HepG2 (cell line): ENCODE results near the gene MTSS2. TPM values are rescaled to one million over a fixed set of nuclear protein-coding genes. Genes with fewer than 3 reads are reported as not detected.

Experiments used
- AKAP8 ChIP-seq: sonication (generic); formaldehyde crosslinking; IDR thresholded peaks from 2 replicates; pipeline ENCODE4 v1.5.1; 2020; ENCODE audit warnings: mild to moderate bottlenecking, missing genetic modification reagents
- DMTF1 ChIP-seq: sonication (generic); formaldehyde crosslinking; IDR thresholded peaks from 2 replicates; pipeline ENCODE4 v1.4.0; 2020; ENCODE audit warnings: mild to moderate bottlenecking, missing genetic modification reagents
- HOXD1 ChIP-seq: sonication (generic); formaldehyde crosslinking; IDR thresholded peaks from 2 replicates; pipeline ENCODE4 v1.5.0; 2020; ENCODE audit warnings: missing genetic modification reagents
- ISL2 ChIP-seq: sonication (generic); formaldehyde crosslinking; IDR thresholded peaks from 2 replicates; pipeline ENCODE4 v1.5.0; 2020; ENCODE audit warnings: missing genetic modification reagents
- MXI1 ChIP-seq: IDR thresholded peaks from 3 replicates; pipeline ENCODE4 v1.6.1; 2012; ENCODE audit warnings: low read depth, low read length, inconsistent platforms, borderline replicate concordance
- PCBP1 ChIP-seq: fragments of 200-400 bp; formaldehyde crosslinking; IDR thresholded peaks from 2 replicates; pipeline ENCODE4 v1.6.1; 2017; ENCODE audit warnings: mild to moderate bottlenecking, low read depth, low read length, borderline replicate concordance
- PRDM10 ChIP-seq: sonication (generic); formaldehyde crosslinking; IDR thresholded peaks from 2 replicates; pipeline ENCODE4 v1.4.0; 2020; ENCODE audit warnings: low read depth, missing genetic modification reagents
- SNAI1 ChIP-seq: sonication (generic); formaldehyde crosslinking; IDR thresholded peaks from 2 replicates; pipeline ENCODE4 v1.5.0; 2020; ENCODE audit warnings: mild to moderate bottlenecking, missing genetic modification reagents, borderline replicate concordance
- ZBTB8A ChIP-seq: sonication (generic); formaldehyde crosslinking; IDR thresholded peaks from 2 replicates; pipeline ENCODE4 v1.4.0; 2020; ENCODE audit warnings: mild to moderate bottlenecking, low read depth, missing genetic modification reagents, borderline replicate concordance
- ZFP1 ChIP-seq: IDR thresholded peaks from 2 replicates; pipeline ENCODE4 v1.6.1; 2016
- ZFYVE20 ChIP-seq: sonication (generic); formaldehyde crosslinking; IDR thresholded peaks from 2 replicates; pipeline ENCODE4 v1.8.0; 2023; ENCODE audit warnings: low read depth, mild to moderate bottlenecking, moderate library complexity, missing genetic modification reagents, borderline replicate concordance
- ZNF160 ChIP-seq: sonication (generic); formaldehyde crosslinking; IDR thresholded peaks from 2 replicates; pipeline ENCODE4 v1.8.0; 2022; ENCODE audit warnings: mild to moderate bottlenecking, inconsistent platforms, missing genetic modification reagents
- ZNF205 ChIP-seq: IDR thresholded peaks from 2 replicates; pipeline ENCODE4 v1.6.1; 2018; ENCODE audit warnings: missing biosample characterization, missing genetic modification reagents
- ZNF562 ChIP-seq: sonication (generic); formaldehyde crosslinking; IDR thresholded peaks from 2 replicates; pipeline ENCODE4 v1.8.0; 2022; ENCODE audit warnings: missing genetic modification reagents, borderline replicate concordance
- polyA plus RNA-seq, 8 experiments: library from polyadenylated mRNA; depleted of rRNA in 3 of 8; stranded (reverse) in 7 of 8; unstranded in 1 of 8; fragments of >200 nt; fragmentation: Illumina TruSeq in 4 of 8; extraction: Trizol in 4 of 8; gene quantifications; 2 replicates each; pipeline versions ENCODE4 v1.2.1 to v1.2.3, GENCODE V29; 2011 to 2016; ENCODE audit warnings: low read depth in 4 of 8, missing spikeins in 1 of 8, mixed read lengths in 1 of 8; ENCODE audit not compliant: insufficient read depth in 1 of 8
- total RNA-seq, 5 experiments: library from RNA; depleted of rRNA; stranded (reverse); fragments of >200 nt; fragmentation: Illumina TruSeq; extraction: Trizol; gene quantifications; 2 replicates each; pipeline ENCODE4 v1.2.3, GENCODE V29; 2016; ENCODE audit warnings: low read depth in 1 of 5
- TF ChIP-seq, protein P1 (sequence below): sonication (generic); formaldehyde crosslinking; IDR thresholded peaks from 2 replicates; pipeline ENCODE4 v1.4.0; 2020; ENCODE audit warnings: missing genetic modification reagents
- TF ChIP-seq, protein P2 (sequence below): sonication (generic); formaldehyde crosslinking; IDR thresholded peaks from 2 replicates; pipeline ENCODE4 v1.8.0; 2023; ENCODE audit warnings: mild to moderate bottlenecking, missing genetic modification reagents

Gene MTSS2
- total and polyA plus RNA-seq, 2 of the 13 experiments (the other 11 are each of a cell fraction or from before 2014, with no cell fraction given): 132 to 242 TPM

- TF ChIP-seq ZNF562 (CRISPR knock-in tag): no peak
- TF ChIP-seq PRDM10 (CRISPR knock-in tag): peak; percentile 95
- TF ChIP-seq HOXD1 (CRISPR knock-in tag): peak; percentile 45; the same call in 1 of the 2 replicates
- peak; percentile 32 for TF ChIP-seq ZNF205
- peak; percentile 77; the same call in 2 of the 3 replicates for TF ChIP-seq MXI1
- TF ChIP-seq DMTF1: no peak
- TF ChIP-seq, protein P1, sequence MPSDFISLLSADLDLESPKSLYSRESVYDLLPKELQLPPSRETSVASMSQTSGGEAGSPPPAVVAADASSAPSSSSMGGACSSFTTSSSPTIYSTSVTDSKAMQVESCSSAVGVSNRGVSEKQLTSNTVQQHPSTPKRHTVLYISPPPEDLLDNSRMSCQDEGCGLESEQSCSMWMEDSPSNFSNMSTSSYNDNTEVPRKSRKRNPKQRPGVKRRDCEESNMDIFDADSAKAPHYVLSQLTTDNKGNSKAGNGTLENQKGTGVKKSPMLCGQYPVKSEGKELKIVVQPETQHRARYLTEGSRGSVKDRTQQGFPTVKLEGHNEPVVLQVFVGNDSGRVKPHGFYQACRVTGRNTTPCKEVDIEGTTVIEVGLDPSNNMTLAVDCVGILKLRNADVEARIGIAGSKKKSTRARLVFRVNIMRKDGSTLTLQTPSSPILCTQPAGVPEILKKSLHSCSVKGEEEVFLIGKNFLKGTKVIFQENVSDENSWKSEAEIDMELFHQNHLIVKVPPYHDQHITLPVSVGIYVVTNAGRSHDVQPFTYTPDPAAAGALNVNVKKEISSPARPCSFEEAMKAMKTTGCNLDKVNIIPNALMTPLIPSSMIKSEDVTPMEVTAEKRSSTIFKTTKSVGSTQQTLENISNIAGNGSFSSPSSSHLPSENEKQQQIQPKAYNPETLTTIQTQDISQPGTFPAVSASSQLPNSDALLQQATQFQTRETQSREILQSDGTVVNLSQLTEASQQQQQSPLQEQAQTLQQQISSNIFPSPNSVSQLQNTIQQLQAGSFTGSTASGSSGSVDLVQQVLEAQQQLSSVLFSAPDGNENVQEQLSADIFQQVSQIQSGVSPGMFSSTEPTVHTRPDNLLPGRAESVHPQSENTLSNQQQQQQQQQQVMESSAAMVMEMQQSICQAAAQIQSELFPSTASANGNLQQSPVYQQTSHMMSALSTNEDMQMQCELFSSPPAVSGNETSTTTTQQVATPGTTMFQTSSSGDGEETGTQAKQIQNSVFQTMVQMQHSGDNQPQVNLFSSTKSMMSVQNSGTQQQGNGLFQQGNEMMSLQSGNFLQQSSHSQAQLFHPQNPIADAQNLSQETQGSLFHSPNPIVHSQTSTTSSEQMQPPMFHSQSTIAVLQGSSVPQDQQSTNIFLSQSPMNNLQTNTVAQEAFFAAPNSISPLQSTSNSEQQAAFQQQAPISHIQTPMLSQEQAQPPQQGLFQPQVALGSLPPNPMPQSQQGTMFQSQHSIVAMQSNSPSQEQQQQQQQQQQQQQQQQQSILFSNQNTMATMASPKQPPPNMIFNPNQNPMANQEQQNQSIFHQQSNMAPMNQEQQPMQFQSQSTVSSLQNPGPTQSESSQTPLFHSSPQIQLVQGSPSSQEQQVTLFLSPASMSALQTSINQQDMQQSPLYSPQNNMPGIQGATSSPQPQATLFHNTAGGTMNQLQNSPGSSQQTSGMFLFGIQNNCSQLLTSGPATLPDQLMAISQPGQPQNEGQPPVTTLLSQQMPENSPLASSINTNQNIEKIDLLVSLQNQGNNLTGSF (CRISPR knock-in tag): peak; percentile 18
- no peak for TF ChIP-seq ZBTB8A
- TF ChIP-seq ZFYVE20 (CRISPR knock-in tag): peak; percentile 68; the same call in 1 of the 2 replicates
- TF ChIP-seq, protein P2, sequence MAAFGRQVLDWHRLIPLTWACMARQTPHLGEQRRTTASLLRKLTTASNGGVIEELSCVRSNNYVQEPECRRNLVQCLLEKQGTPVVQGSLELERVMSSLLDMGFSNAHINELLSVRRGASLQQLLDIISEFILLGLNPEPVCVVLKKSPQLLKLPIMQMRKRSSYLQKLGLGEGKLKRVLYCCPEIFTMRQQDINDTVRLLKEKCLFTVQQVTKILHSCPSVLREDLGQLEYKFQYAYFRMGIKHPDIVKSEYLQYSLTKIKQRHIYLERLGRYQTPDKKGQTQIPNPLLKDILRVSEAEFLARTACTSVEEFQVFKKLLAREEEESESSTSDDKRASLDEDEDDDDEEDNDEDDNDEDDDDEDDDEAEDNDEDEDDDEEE (CRISPR knock-in tag): peak; percentile 80
- peak; percentile 69 for TF ChIP-seq ZNF160 (CRISPR knock-in tag)
- TF ChIP-seq ZFP1 (CRISPR knock-in tag): peak; percentile 47
- TF ChIP-seq ISL2 (CRISPR knock-in tag): peak; percentile 79
- no peak for TF ChIP-seq SNAI1 (CRISPR knock-in tag)
- TF ChIP-seq AKAP8 (CRISPR knock-in tag): peak; percentile 77
- TF ChIP-seq PCBP1: no peak
These were observed 39.4 kb upstream of the MTSS2 start (continued) for GRCh38 chr16:70725024-70725911.
